ENCODE data around the gene SFXN1.

- TF ChIP-seq POLR2AphosphoS5 (IDR thresholded peaks at IDR 0.05; ENCODE audit: borderline replicate concordance, low read depth, low read length) (no peak), FOXP2 (optimal IDR thresholded peaks at IDR 0.05; ENCODE audit: control extremely low read depth, extremely low read length, insufficient read depth) (no peak), EZH2 (IDR thresholded peaks at IDR 0.05) (no peak)
These were observed 76.9 kb downstream of the SFXN1 start for GRCh38 chr5:175555168-175555785.
